Progenitor cell of endocrine pancreas (in vitro differentiated cells): ENCODE results near the gene DCAF4. TPM values are rescaled to one million over a fixed set of nuclear protein-coding genes. Genes with fewer than 3 reads are reported as not detected.

Source experiments
- DNase-seq: peaks from one replicate; pipeline ENCODE4 v3.0.0; 2021; ENCODE audit warnings: low spot score; ENCODE audit not compliant: unreplicated experiment
- H3K27ac Mint-ChIP-seq: 2 replicates; pipeline ENCODE4 v1.8.0; 2021; ENCODE audit warnings: mild to moderate bottlenecking, moderate library complexity, mixed read lengths
- H3K27me3 Mint-ChIP-seq: 2 replicates; pipeline ENCODE4 v1.8.0; 2021; ENCODE audit warnings: mixed read lengths
- H3K36me3 Mint-ChIP-seq: 2 replicates; pipeline ENCODE4 v1.8.0; 2022; ENCODE audit warnings: mixed read lengths; ENCODE audit not compliant: insufficient read depth
- H3K4me1 Mint-ChIP-seq: 2 replicates; pipeline ENCODE4 v1.8.0; 2021; ENCODE audit warnings: low read depth, mixed read lengths
- H3K4me3 Mint-ChIP-seq: 2 replicates; pipeline ENCODE4 v1.8.0; 2021; ENCODE audit warnings: low read depth, mild to moderate bottlenecking, moderate library complexity, mixed read lengths
- H3K9me3 Mint-ChIP-seq: 2 replicates; pipeline ENCODE4 v1.8.0; 2021; ENCODE audit warnings: low read depth, mixed read lengths
- total RNA-seq: library from RNA; stranded (reverse); gene quantifications from 2 replicates; pipeline ENCODE4 v1.2.1, GENCODE V29; 2021
- TF ChIP-seq, protein P1 (sequence below): fragments of 200-600 bp; sonication (generic); IDR thresholded peaks from one replicate; pipeline ENCODE4 v1.5.0; 2021; ENCODE audit warnings: antibody characterized with exemption, mild to moderate bottlenecking; ENCODE audit not compliant: unreplicated experiment

Gene DCAF4
- total RNA-seq, 1 donor from 2014 or later = 18.6 TPM

DNA sequence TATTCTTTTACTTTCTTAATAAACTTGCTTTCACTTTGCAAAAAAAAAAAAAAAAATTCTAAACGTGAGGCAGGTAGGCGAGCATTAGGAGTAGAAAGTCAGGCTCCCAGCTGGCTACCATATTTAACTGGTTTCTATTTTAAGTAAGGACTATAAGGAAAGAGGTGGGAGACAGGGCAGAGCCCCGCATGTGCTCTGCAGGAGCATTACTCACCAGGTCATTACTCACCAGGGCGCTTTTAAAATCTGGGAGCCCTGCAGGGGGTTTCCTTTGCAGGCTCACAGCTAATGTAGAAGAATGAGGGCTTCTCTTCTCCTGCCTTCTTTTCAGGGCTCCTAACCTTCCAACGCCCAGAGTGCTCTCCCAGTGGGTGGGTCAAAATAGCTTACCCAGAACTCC, 18.4 kb upstream of the DCAF4 start:
- DNase-seq = no peak
- no peak overlapping the region for H3K27ac Mint-ChIP-seq
- H3K4me3 Mint-ChIP-seq = no peak overlapping the region
- H3K9me3 Mint-ChIP-seq = no peaks in the 10 kb centered on the region
- peaks cover 10% of the 10 kb centered on the region for H3K27me3 Mint-ChIP-seq
- no peaks in the 10 kb centered on the region for H3K36me3 Mint-ChIP-seq
- TF ChIP-seq, protein P1, sequence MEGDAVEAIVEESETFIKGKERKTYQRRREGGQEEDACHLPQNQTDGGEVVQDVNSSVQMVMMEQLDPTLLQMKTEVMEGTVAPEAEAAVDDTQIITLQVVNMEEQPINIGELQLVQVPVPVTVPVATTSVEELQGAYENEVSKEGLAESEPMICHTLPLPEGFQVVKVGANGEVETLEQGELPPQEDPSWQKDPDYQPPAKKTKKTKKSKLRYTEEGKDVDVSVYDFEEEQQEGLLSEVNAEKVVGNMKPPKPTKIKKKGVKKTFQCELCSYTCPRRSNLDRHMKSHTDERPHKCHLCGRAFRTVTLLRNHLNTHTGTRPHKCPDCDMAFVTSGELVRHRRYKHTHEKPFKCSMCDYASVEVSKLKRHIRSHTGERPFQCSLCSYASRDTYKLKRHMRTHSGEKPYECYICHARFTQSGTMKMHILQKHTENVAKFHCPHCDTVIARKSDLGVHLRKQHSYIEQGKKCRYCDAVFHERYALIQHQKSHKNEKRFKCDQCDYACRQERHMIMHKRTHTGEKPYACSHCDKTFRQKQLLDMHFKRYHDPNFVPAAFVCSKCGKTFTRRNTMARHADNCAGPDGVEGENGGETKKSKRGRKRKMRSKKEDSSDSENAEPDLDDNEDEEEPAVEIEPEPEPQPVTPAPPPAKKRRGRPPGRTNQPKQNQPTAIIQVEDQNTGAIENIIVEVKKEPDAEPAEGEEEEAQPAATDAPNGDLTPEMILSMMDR = no peak
- H3K4me1 Mint-ChIP-seq = no peaks in the 10 kb centered on the region

GRCh38 chr14:72909163-72909562, 17.1 kb upstream of the DCAF4 start:
- Mint-ChIP-seq H3K9me3 (no peaks in the 10 kb centered on the region), H3K36me3 (no peaks in the 10 kb centered on the region), H3K27ac (no peak overlapping the region), H3K27me3 (peaks cover 18% of the 10 kb centered on the region), H3K4me3 (no peak overlapping the region), H3K4me1 (no peaks in the 10 kb centered on the region)
- no peak for DNase-seq
- TF ChIP-seq, protein P1 = no peak

DNA sequence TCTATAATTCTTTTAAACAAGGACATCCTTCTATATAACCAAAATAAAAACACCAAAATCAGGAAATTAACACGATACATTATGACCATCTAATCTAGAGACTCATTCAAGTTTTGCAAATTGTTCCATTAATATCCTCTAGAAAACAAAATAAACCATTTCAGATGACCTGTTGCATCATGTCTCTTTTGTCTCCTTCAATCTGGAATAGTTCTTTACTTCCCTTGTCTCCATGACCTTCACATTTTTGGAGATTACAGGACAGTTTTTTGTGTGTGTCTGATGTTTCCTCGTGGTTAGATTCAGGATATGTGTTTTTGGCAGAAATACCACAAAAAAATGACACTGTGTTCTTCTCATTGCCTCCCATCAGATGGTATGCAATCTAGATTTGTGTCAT, 12.5 kb upstream of the DCAF4 start:
- H3K27ac Mint-ChIP-seq = no peak overlapping the region
- no peaks in the 10 kb centered on the region for H3K36me3 Mint-ChIP-seq
- H3K27me3 Mint-ChIP-seq = peaks cover 22% of the 10 kb centered on the region
- TF ChIP-seq, protein P1 = no peak
- H3K9me3 Mint-ChIP-seq = no peaks in the 10 kb centered on the region
- no peak for DNase-seq
- H3K4me3 Mint-ChIP-seq = no peak overlapping the region
- H3K4me1 Mint-ChIP-seq = no peaks in the 10 kb centered on the region

DNA sequence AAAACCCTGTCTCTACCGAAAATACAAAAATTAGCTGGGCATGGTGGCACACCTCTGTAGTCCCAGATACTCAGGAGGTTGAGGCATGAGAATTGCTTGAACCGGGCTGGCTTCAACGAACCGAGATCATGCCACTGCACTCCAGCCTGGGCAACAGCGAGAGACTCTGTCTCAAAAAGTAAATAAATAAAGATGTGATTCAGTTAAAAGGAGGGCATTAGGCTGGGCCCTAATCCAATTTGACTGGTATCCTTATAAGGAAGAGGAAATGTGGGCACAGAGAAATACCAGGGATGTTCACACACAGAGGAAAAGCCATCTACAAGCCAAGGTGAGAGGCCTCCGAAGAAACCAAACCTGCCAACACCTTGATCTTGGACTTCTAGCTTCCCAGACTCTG, 10.1 kb upstream of the DCAF4 start:
- H3K27ac Mint-ChIP-seq = no peak overlapping the region
- H3K27me3 Mint-ChIP-seq = peaks cover 34% of the 10 kb centered on the region
- DNase-seq = no peak
- TF ChIP-seq, protein P1 = no peak
- H3K4me3 Mint-ChIP-seq = no peak overlapping the region
- H3K36me3 Mint-ChIP-seq = no peaks in the 10 kb centered on the region
- no peaks in the 10 kb centered on the region for H3K9me3 Mint-ChIP-seq
- no peaks in the 10 kb centered on the region for H3K4me1 Mint-ChIP-seq

- Mint-ChIP-seq H3K9me3 (no peaks in the 10 kb centered on the region), H3K4me3 (no peak overlapping the region), H3K27me3 (peaks cover 34% of the 10 kb centered on the region), H3K4me1 (no peaks in the 10 kb centered on the region), H3K27ac (no peak overlapping the region), H3K36me3 (no peaks in the 10 kb centered on the region)
- DNase-seq = no peak
- TF ChIP-seq, protein P1 = no peak
These were observed 9.0 kb upstream of the DCAF4 start for GRCh38 chr14:72917094-72917802.
